ENCODE measurements around the gene AKR1B15. TPM values are rescaled to one million over a fixed set of nuclear protein-coding genes. Genes with fewer than 3 reads are reported as not detected.
"Not testable (repeated sequence)": the region's sequence is repeated elsewhere in the genome, so short reads cannot be mapped to it uniquely, and the experiment has no call there.

Gene AKR1B15
- total and polyA plus RNA-seq, 3 donors from 2014 or later = 0.80 to 2.1 (median 1.9) TPM

DNA sequence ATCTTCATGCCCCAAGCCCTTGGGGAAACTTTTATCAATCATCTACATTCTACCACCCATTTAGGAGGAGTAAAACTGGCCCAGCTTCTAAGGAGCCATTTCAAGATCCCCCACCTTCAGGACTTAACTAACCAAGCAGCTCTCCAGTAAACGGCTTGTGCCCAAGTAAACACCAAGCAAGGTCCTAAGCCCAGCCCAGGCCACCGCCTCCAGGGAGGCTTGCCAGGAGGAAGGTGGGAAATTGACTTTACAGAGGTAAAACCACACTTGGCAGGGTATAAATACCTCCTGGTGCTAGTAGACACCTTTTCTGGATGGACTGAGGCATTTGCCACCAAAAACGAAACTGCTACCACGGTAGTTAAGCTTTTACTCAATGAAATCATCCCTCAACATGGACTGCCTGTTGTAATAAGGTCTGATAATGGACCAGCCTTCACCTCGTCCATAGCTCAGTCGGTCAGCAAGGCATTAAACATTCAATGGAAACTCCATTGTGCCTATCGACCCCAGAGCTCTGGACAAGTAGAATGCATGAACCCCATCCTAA is 5.6 kb downstream of the AKR1B15 start:
- intact Hi-C loops (cut with DNase I; ENCODE audit: low total_unique reads) = no loop called here
- 91 to 98% methylated on average over 7 of the region's 7 CpGs for WGBS, 2 donors
- TF ChIP-seq, protein P1, sequence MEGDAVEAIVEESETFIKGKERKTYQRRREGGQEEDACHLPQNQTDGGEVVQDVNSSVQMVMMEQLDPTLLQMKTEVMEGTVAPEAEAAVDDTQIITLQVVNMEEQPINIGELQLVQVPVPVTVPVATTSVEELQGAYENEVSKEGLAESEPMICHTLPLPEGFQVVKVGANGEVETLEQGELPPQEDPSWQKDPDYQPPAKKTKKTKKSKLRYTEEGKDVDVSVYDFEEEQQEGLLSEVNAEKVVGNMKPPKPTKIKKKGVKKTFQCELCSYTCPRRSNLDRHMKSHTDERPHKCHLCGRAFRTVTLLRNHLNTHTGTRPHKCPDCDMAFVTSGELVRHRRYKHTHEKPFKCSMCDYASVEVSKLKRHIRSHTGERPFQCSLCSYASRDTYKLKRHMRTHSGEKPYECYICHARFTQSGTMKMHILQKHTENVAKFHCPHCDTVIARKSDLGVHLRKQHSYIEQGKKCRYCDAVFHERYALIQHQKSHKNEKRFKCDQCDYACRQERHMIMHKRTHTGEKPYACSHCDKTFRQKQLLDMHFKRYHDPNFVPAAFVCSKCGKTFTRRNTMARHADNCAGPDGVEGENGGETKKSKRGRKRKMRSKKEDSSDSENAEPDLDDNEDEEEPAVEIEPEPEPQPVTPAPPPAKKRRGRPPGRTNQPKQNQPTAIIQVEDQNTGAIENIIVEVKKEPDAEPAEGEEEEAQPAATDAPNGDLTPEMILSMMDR (IDR thresholded peaks at IDR 0.05) = no peak
- no peak for TF ChIP-seq POLR2A (IDR thresholded peaks at IDR 0.05)
- H3K4me1 ChIP-seq = peaks cover 2% of the 10 kb centered on the region
- no peaks in the 10 kb centered on the region for H3K9me3 ChIP-seq
- H3K4me3 ChIP-seq = no peak overlapping the region
- no peak overlapping the region for H3K27ac ChIP-seq
- H3K27me3 ChIP-seq = no peaks in the 10 kb centered on the region
- DNase-seq = no peak
- H3K36me3 ChIP-seq (ENCODE audit: low read depth, missing control alignments) = no peaks in the 10 kb centered on the region

DNA sequence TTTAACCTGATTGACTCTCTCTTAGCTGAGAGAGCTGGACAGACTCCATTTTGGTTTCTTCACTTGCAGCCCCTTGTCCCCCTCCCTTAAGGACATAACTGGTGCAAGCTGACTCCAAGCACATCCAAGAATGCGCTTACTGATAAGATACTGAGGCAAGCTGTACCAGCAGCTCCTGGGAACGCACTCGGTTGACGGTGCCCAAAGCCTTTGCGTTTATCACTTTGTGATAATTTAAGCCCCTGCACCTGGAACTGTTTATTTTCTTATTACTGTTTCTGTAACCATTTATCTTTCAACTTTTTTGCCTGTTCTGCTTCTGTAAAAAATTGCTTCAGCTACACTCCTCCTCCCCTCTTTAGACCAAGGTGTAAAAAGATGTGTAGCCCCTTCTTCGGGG is 8.5 kb downstream of the AKR1B15 start:
- Histone ChIP-seq H3K27ac (no peak overlapping the region), H3K36me3 (ENCODE audit: low read depth, missing control alignments) (no peaks in the 10 kb centered on the region), H3K4me1 (peaks cover 2% of the 10 kb centered on the region), H3K27me3 (no peaks in the 10 kb centered on the region), H3K9me3 (no peaks in the 10 kb centered on the region), H3K4me3 (no peak overlapping the region)
- WGBS, 2 donors = 45 to 46% methylated on average over 6 of the region's 6 CpGs
- peak; percentile 21 for DNase-seq
- intact Hi-C loops (cut with DNase I; ENCODE audit: low total_unique reads) = no loop called here
- TF ChIP-seq, protein P1 (IDR thresholded peaks at IDR 0.05) = no peak
- TF ChIP-seq POLR2A (IDR thresholded peaks at IDR 0.05) = no peak

DNA sequence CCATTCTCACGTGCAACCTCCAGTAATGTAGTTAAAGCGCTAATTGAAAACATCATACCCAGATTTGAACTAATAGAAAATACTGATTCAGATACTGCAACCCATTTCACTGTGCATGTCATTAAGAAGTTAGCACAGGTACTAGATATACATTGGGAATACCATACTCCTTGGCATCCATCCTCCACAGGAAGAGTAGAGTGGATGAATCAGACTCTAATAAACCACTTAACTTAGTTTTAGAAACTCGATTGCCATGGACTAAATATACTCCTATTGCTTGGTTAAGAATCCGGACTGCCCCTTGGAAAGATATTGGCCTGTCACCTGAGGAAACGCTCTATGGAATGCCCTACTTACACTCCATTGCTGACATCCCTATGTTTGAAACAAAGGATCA is 9.5 kb downstream of the AKR1B15 start:
- Histone ChIP-seq H3K4me3 (no peak overlapping the region), H3K27ac (no peak overlapping the region), H3K9me3 (no peaks in the 10 kb centered on the region), H3K4me1 (peaks cover 2% of the 10 kb centered on the region), H3K27me3 (no peaks in the 10 kb centered on the region), H3K36me3 (ENCODE audit: low read depth, missing control alignments) (no peaks in the 10 kb centered on the region)
- DNase-seq = no peak
- intact Hi-C loops (cut with DNase I; ENCODE audit: low total_unique reads) = no loop called here
- TF ChIP-seq POLR2A (IDR thresholded peaks at IDR 0.05) = no peak
- WGBS, 2 donors = 94 to 96% methylated on average over 5 of the region's 5 CpGs

GRCh38 chr7:134561616-134562015 is 12.7 kb downstream of the AKR1B15 start:
- H3K27ac ChIP-seq; H3K4me3 ChIP-seq; H3K4me1 ChIP-seq; H3K9me3 ChIP-seq; H3K27me3 ChIP-seq; DNase-seq; intact Hi-C loops (cut with DNase I; ENCODE audit: low total_unique reads); H3K36me3 ChIP-seq (ENCODE audit: low read depth, missing control alignments): not testable (repeated sequence)
- WGBS, 2 donors = 55 to 71% methylated on average over 5 of the region's 5 CpGs

- Histone ChIP-seq H3K36me3 (ENCODE audit: low read depth, missing control alignments) (no peaks in the 10 kb centered on the region), H3K27ac (no peak overlapping the region), H3K9me3 (no peaks in the 10 kb centered on the region), H3K4me1 (peaks cover 2% of the 10 kb centered on the region), H3K4me3 (no peak overlapping the region), H3K27me3 (no peaks in the 10 kb centered on the region)
- intact Hi-C loops (cut with DNase I; ENCODE audit: low total_unique reads) = no loop called here
- WGBS, 2 donors = 68 to 70% methylated on average over 6 of the region's 6 CpGs
- DNase-seq = peak; percentile 45
- TF ChIP-seq, protein P1 (IDR thresholded peaks at IDR 0.05) = no peak
- TF ChIP-seq POLR2A (IDR thresholded peaks at IDR 0.05) = no peak
These were observed 13.2 kb downstream of the AKR1B15 start for GRCh38 chr7:134562136-134562535.

DNA sequence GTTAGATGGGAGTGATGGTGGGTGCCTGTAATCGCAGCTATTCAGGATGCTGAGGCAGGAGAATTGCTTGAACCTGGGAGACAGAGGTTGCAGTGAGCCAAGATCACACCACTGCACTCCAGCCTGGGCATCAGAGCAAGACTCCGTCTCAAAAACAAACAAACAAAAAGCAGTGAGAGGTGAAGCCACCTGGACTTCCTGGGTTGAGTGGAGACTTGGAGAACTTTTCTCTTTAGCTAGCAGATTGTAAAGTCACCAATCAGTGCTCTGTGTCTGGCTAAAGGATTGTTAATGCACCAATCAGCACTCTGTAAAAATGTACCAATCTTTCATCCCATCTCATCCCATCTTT is 14.5 kb downstream of the AKR1B15 start:
- not testable (repeated sequence) for DNase-seq, H3K4me3 ChIP-seq

More for the DNA sequence above, 14.5 kb downstream of the AKR1B15 start:
- intact Hi-C loops (cut with DNase I; ENCODE audit: low total_unique reads); H3K36me3 ChIP-seq (ENCODE audit: low read depth, missing control alignments); H3K27ac ChIP-seq; H3K27me3 ChIP-seq; H3K9me3 ChIP-seq; H3K4me1 ChIP-seq: not testable (repeated sequence)
- WGBS, 2 donors = 75 to 83% methylated on average over 2 of the region's 2 CpGs

Data from testis (tissue), 3 donors.